ENCODE results near the gene TAOK3. TPM values are rescaled to one million over a fixed set of nuclear protein-coding genes. Genes with fewer than 3 reads are reported as not detected.

TAOK3 gene
- total and polyA plus RNA-seq, 2 of the 8 experiments (the other 6 are each of a cell fraction or from before 2014, with no cell fraction given), result 5.2 to 9.3 TPM

- POLR2A ChIA-PET (ENCODE audit: partially characterized antibody), result interaction anchor here (0.7 kb wide), 1 partner anchor 161 kb away, joined by 3 read pairs; no protein-coding TSS in a partner anchor
These were observed 160.1 kb downstream of the TAOK3 start for GRCh38 chr12:118212606-118213005.

More at GRCh38 chr12:118212606-118213005, 160.1 kb downstream of the TAOK3 start:
- no peak overlapping the region for H2BK12ac ChIP-seq (ENCODE audit: low read depth, low read length)
- no peak overlapping the region for H2BK5ac ChIP-seq (ENCODE audit: low read depth, low read length)
- H2BK120ac ChIP-seq (replicated peaks; ENCODE audit: low read depth, low read length), result no peak overlapping the region
- H3K9ac ChIP-seq (replicated peaks in 1 of 4; ENCODE audit: extremely low read depth in 1 of 4, low read depth in 3 of 4, low read length in 3 of 4), result no peak overlapping the region
- H3K27ac ChIP-seq (ENCODE audit: low read depth, low read length), result no peak overlapping the region
- no peaks in the 10 kb centered on the region for H3K27me3 ChIP-seq (replicated peaks in 1 of 4; ENCODE audit: control insufficient read depth in 3 of 4, extremely low read depth in 1 of 4, insufficient read depth in 3 of 4, low read length in 3 of 4)
- H4K91ac ChIP-seq (replicated peaks; ENCODE audit: insufficient read length, low read length), result no peak overlapping the region
- TF ChIP-seq RNF2 (IDR thresholded peaks at IDR 0.05; ENCODE audit: borderline replicate concordance, low read depth, low read length, missing control alignments, poor library complexity, severe bottlenecking) (no peak), NANOG (IDR thresholded peaks at IDR 0.05; ENCODE audit: insufficient read depth, low read depth, low read length, poor library complexity, severe bottlenecking) (no peak), SP1 (IDR thresholded peaks at IDR 0.05; ENCODE audit: low read depth, low read length) (no peak), POU5F1 (IDR thresholded peaks at IDR 0.05; ENCODE audit: low read depth, low read length) (no peak)
- no peak overlapping the region for H3K56ac ChIP-seq (replicated peaks; ENCODE audit: insufficient read length, low read depth, low read length)
- no peaks in the 10 kb centered on the region for H4K20me1 ChIP-seq (replicated peaks in 1 of 2; ENCODE audit: control insufficient read depth in 1 of 2, insufficient read depth in 2 of 2, low read length in 2 of 2)
- DNase-seq (ENCODE audit: low read depth in 1 of 2, low spot score in 2 of 2), result no peak
- H2BK20ac ChIP-seq (ENCODE audit: low read length), result no peak overlapping the region
- FAIRE-seq, result no peak
- H4K8ac ChIP-seq (ENCODE audit: extremely low read depth, insufficient read depth, low read length), result no peak overlapping the region
- H3K18ac ChIP-seq (ENCODE audit: extremely low read depth, low read length), result no peak overlapping the region
- H3K23ac ChIP-seq (ENCODE audit: insufficient read length), result no peak overlapping the region
- no peaks in the 10 kb centered on the region for H3K79me1 ChIP-seq (ENCODE audit: low read depth, low read length)
- no peaks in the 10 kb centered on the region for H3K4me1 ChIP-seq (replicated peaks in 1 of 4; ENCODE audit: control insufficient read depth in 3 of 4, insufficient read depth in 4 of 4, low read length in 3 of 4)
- H3K4me3 ChIP-seq (ENCODE audit: extremely low read depth in 1 of 4, insufficient read depth in 2 of 4, low read depth in 3 of 4, low read length in 4 of 4), result no peak overlapping the region
- no peaks in the 10 kb centered on the region for H3K36me3 ChIP-seq (ENCODE audit: control insufficient read depth in 2 of 4, insufficient read depth in 4 of 4, low read length in 3 of 4)
- H2AK5ac ChIP-seq (ENCODE audit: low read depth, low read length), result no peak overlapping the region
- CTCF ChIA-PET (ENCODE audit: partially characterized antibody), result no interaction called here
- WGBS, 2 experiments (ENCODE audit: extremely low coverage in 1 of 2, insufficient coverage in 1 of 2, insufficient read length in 1 of 2, insufficient replicate concordance in 2 of 2, low coverage in 1 of 2, low lambda C conversion rate in 2 of 2, missing lambda C conversion rate in 1 of 2), result 97% methylated on average over 2 of the region's 2 CpGs; no CpG with 5 or more reads in 1 of the 2 experiments
- no peak overlapping the region for H2AFZ ChIP-seq (ENCODE audit: low read length)
- H2BK15ac ChIP-seq (ENCODE audit: low read length), result no peak overlapping the region
- H3K14ac ChIP-seq (ENCODE audit: insufficient read length), result no peak overlapping the region
- H3K4me2 ChIP-seq (ENCODE audit: insufficient read depth in 1 of 2, low read depth in 2 of 2, low read length in 2 of 2), result no peak overlapping the region
- no peak overlapping the region for H3K4ac ChIP-seq (replicated peaks; ENCODE audit: insufficient read length, low read depth, low read length)
- H3K9me3 ChIP-seq (ENCODE audit: insufficient read depth in 2 of 2, low read depth in 1 of 2, low read length in 1 of 2), result no peaks in the 10 kb centered on the region
- H4K5ac ChIP-seq (ENCODE audit: insufficient read length, low read depth, low read length), result no peak overlapping the region
- H3K23me2 ChIP-seq (ENCODE audit: low read depth, low read length), result no peaks in the 10 kb centered on the region; the same call in 1 of the 2 replicates
- no peaks in the 10 kb centered on the region for H3K79me2 ChIP-seq (ENCODE audit: control insufficient read depth in 1 of 2, insufficient read depth in 2 of 2, low read length in 2 of 2)
